NCI-H187 (cell line): ENCODE data around the gene CLIC5.
A peak's percentile ranks its signal among the peaks of the same experiment; 100 is the strongest.

ENCODE experiments used
- DNase-seq, 2 experiments: peaks; one replicate each; lab custom pipeline; 2025; lab: John Stamatoyannopoulos, UW

CLIC5 gene

DNA sequence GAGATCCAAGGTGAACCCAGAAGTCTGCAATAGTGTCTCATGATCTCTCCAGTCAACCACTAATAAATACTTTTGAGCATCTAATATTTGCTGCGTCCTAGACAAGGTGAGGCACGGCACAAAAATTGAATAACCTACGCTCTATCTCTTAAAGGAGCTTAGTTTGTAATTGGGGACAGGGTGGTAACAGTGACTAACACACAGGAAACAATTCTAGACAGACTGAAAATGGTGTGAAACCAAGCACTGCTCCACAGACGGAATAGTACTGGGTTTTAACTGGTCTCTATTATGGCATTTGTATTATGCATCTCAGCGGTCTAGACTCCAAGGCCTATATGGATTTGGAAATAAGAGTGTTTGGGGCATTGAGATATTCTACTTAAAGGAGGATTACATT is 120.1 kb downstream of the CLIC5 start:
- no peak for DNase-seq

DNA sequence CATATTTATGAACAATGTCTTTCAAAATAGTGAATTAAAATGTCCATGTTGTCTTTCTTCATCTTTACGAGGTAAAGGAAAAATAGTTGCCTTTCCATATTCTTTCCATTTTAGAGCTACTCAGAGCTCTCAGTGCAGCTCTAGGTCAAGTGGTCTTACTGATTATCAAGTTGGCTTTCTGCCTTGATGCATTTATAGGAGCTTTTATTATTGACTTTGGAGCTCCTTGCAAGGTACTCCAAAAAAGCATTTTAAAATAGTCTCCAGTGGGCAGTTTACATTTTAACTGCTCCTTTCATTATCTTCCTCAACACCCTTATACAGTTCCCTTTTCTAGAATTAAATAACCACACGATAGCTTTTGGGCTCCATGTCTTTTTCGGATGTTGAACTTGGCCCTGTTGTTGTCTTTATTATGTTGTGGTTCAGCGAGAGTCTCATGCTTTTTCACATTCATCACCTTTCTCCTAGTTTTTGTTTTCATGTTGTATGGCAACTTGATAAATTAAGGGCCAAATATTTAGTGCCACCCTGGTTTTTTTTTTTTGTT is 122.9 kb downstream of the CLIC5 start:
- peak in 1 of 2 experiments; percentile 25 for DNase-seq

DNA sequence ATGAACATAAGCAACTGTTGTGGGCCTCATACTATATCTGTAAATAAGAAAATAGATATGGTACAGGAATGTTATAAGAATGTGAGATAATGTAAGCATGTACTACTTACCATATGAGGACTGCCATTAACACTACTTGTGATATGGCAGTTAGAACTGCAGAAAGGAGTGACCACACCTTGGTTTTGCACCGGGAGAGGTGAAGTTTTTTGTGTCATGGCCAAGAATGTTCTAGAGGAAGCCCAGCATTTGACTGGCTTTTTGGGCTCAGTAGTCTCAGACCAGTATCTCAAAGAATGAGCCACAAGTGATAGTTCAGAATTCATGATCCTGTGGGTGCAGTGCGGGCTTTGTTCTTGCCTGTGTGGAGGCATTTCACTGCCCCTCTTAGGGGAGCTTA is 123.5 kb downstream of the CLIC5 start:
- DNase-seq = no peak

DNA sequence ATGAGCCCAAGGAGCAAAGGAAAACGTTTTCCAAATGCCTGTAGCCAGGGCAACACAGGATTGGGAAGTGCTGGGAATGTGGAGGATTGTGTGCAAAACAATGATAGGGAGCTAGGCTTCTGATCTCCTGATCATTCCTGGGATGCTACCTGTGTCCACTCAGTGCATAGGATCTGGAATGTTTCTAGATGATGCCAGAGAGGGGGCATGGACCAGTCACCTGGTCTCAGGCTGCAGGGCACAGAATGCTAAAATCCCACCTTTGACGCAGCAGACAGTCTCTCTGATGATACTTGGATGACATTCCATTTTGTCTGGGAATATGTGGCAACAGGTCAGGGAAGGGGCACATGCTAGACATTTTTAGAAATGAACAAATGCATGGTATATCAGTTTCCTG is 128.9 kb downstream of the CLIC5 start:
- DNase-seq = no peak

DNA sequence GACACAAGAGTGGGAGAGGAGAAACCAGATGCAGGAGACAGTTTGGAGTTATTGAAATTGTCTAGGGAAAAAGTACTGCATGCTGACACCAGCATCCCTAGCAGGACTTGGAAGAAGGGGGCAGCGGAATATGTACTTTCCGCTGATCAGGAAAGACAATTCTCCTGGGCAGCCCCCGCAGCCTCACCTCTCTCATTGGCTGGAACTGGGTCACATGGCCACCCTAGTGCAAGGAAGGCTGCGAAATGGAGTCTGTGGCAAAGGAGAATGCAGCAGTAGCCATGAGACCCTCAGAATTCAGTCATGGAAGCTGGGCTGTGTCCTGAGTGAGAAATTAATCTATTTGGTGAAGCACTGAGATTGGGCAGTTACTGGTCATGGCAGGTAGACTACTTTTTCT is 131.3 kb downstream of the CLIC5 start:
- DNase-seq = no peak

DNA sequence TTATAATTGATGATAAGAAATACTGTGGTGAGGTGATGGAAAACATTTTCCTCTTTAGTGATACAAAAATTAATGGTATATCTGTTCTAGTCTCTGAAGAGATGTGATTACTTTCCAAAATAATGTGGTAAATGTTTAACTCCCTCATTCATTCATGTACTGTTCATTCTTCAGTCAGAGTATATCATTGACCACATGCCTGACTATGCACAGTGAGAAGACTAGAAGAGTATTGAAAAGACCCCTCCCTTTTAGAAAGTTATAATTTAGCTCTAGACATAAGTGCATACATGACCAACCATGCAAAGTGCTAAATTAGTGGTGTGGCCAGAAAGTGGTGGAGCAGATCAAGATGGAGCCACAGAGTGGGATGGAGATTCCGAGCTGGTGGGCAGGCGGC is 133.0 kb downstream of the CLIC5 start:
- DNase-seq = no peak

DNA sequence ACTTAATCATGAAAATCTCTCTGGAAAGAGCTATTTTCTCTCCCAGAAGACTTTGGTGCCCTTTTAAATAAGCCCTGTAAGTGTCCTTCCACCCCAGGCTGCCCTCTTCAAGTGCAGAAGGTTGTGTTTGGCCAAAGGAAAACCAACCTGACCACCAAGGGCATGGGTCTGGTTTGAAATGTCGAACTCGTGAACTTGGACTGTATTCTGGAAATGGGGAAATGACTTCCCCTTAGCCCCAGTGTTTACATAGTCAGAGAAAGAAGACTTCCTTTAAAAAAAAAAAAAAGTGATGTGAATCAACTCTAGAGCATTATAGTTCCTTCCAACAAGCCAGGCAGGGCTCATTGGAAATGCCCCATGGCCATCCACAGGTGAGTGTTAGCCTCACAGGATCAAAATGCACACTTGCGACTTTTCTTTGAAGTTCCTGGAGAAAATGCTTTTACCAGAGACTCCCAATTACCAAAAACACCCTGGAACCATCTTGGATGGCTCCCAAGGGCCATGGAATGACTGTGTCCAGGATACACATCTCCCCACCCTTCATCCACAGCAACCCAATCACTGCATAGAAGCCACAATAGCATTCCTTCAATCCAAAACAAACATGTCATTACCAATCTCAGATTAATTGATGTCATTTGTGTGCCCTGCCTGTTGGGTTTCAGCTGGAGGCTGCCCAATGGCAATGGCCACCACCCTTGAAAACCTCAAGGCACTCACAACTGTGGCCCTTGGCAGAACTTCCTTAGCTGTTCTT is 133.8 kb downstream of the CLIC5 start:
- DNase-seq = no peak

DNA sequence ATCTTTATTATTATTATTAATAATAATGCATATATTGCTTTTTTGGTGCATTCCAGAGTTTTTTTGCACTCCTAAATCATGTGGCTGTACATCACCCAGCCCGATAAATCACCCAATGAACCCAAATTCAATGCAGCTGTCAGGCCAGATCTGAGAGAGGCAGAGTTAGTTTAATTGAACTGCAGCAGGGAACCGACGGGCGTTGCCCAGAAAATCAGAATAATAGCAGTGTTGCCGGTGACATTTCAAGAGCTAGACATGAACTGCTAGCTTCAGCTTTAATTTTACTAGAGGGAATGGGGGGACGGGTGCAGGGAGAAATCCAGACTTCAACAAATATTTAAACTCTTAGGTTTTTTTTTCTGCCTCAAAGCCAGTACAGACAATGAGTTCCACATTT is 135.0 kb downstream of the CLIC5 start:
- no peak for DNase-seq

DNA sequence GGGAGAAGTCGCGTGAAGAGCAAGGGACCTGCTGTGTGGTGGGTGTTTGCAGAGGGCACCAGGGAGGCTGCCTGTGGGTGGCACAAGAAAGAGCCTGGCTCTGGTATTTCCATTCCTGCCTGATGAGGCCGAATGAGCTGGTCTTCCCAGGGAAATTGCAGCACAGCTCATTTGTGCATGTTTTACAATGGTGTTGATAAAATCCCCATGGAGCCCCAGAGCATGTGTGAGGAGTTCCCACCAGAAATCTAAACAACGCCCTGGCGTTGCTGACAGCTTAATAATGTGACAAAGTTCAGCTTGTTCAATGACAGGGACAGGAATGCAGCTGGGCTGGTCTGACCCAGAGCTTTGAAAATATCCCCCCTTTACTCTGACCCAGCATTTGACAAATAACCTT is 135.5 kb downstream of the CLIC5 start:
- DNase-seq = no peak

DNA sequence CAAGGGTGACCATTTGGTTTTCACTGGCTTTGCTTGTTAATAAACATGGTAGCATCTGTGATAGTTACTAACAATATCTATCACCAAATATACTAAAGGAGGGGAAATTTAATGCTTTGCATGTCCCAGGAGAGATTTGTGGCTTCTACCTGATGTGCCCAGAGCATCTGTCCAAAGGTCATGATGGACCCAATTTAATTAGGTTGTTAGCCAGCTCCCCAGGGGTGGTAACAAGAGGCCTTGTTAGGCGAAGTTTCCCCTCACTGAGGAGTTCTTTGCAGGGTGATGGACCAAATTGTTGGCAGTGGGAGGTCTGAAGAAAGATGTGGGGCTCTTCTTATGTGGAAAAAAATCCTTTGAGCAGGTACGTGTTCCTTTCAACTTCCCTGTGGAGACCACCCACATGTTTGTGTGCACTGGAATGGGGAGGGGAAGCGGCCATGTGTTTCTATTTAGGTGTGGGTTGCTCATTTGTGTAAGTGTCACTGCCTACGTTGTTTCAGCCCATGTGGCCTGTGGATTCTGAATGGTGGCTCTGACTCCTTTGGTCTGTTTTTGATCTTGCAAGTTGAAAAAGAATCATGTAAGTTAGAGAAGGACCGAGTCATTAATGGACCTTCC is 137.6 kb downstream of the CLIC5 start:
- DNase-seq = no peak

DNA sequence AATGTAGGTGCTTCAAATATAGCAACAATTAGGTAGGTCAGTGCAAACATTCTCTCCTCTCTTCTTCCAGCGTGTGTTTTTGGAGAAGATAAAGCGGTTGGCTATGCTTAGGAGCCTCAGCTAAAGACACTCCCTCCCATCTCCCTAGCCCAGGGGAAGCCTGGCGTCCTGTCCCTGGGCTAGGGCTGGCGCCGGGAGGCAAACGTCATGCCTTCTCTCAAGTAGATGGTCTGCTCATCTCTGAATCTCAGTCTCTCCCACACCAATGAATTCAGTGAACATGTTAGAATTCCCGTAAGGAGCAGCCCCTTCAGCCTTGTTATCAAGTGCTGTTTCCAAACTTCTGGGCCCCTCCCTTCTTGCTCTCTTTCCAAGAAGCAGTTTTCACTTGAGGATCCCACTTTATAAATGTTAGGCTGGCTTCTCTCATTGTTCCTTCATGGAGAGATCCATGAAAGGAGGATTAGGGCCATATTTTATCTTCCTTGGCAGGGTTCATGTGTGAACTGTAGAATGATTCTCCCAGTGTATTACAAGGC is 142.8 kb downstream of the CLIC5 start:
- no peak for DNase-seq

DNA sequence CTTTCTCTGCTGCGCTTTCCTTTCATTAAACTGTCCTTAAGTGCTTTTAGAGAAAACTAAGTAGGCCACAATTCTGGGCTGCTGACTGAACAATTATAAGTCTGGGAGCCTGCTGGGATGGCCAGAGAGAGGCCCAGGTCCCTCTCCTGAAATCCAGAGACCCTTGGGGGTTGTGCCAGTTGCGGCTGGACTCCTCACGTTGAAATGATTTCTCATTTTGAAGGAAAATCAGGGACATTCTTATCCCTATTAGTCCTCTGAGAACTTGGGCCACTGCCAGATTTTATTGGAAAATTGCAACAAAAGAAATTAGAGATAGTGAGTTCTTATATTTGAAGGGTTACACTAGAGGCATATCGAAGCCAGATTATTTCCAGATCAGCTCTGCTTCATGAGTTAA is 145.1 kb downstream of the CLIC5 start:
- DNase-seq = no peak

DNA sequence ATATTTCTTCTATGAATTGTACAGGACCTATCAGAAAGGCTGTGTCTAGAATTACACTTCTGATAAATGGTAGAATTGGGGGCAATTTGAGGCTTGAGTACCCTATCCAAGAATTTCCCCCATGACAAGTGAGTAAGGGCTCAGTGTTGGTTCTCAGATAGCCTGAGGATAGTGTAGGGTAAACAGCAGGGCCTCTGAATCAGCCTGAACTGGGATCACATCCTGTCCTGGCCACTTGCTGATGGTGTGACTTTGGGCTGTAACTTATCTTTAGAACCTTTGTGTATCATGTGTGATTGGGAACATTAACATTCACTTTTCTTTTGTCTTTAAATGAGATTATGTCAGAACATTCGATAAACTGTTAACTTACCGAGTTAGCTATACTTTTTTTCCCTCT is 151.0 kb downstream of the CLIC5 start:
- DNase-seq = no peak

DNA sequence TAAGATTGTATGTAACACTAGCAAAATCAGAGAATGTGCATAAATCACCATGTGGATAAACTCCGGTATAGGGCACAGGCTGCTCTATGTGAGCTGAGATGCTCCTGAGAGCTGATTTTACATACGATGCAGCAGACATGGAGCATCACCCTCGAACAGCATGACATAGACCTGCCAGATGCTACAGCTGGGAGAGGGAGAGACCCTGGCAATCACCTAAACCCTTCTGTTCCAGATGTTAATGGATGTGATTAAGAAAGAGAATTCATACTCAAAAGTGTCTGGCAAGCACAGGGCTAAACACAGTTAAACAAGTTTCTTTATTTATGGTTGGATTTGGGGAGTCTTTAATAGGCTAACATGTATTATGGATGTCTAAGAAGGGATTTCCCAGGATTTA is 157.0 kb downstream of the CLIC5 start:
- DNase-seq = no peak

DNA sequence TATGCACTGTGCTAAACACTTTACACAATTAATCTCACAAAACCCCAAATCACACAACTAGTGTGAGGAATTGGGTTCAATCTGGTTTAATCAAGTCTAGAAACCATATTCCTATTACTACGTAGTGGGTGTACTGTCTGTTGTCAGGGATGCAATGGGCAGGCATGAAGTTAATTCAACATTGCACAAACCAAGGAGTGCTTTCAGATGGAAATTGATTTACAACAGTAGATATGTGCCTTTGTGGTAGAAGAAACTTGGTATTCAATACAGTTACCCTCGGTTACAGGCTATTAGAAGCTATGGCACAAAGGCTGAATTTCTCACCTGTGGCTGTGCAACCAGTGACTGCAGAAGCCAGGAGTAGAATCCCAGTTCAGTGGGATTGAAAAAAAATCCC is 157.8 kb downstream of the CLIC5 start:
- DNase-seq = no peak

DNA sequence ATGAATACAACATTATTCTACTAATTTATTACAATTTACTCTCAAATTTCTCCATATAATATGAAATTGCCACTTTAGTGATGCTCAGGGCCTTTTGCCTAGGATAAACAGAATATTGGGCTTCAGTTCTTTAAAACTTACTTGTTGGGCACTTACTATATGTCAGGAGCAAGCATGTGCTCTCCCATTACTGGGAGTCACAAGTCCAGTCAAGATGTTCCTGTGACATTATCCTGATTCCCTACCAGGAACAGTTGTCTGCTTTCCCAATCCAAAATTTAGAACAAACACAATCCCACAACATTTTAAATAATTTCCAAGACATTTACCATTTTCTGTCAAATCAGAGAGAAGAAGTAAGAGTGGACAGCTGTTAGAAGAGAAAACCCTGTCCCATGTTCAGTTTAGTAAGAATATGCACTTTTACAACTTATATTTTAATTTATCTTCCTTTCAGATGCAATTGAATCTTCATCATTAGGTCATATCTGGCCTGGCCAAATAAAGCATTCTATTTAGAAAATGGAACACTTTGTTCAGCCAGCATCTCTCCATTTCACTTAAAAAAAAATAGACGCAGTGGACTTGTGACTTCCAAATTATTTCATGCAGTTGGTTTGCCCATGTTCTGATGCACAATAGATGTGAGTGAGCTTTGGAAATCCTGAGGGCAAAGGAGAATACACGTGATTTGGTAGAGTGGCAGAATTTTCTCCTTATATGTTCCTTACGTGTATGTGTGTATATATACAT is 159.8 kb downstream of the CLIC5 start:
- DNase-seq = no peak

DNA sequence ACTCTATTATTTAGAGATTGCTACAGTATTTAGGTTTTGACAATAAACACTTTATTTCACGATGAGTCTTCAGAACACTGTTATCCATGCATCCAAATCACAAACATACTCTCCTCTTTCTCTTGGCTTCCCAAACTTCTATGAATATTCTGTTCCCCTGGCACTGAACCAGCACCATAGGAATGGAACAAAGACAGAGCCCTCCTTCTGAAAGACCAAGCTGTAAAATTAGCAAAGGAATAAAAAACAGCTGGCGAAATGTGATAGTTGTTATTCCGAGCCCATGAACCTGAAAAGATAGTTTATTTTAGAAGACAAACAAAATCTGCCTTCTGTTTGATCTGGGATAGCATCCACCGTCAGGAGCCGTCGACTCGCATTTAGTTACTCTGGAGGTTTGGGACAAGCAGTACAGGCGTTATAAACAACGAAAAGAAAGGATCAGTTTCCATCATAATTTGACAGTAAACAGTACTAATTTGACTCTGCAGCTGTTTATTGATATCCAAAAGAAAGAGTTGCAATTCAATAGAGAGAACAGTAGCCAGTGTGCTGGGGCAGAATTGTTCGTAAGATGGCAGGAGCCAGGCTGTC is 161.4 kb downstream of the CLIC5 start:
- DNase-seq = no peak

DNA sequence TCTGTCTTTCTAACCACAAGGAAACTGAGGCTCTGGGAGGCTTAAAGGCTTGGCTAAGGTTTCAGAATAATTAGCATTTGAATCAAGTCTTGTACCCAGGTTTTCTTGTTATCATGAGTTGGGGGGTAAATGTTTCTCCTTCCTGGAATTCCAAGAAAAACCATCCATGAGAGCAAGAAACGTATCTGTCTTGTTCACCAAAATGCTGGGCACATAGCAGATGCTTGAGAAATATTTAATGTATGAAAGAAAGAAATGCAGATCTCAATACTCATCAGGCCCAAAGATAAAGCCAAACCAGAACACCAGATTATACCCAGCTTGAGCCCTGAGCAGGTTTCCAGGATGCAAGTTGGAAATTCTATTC is 164.6 kb downstream of the CLIC5 start:
- DNase-seq = no peak

DNA sequence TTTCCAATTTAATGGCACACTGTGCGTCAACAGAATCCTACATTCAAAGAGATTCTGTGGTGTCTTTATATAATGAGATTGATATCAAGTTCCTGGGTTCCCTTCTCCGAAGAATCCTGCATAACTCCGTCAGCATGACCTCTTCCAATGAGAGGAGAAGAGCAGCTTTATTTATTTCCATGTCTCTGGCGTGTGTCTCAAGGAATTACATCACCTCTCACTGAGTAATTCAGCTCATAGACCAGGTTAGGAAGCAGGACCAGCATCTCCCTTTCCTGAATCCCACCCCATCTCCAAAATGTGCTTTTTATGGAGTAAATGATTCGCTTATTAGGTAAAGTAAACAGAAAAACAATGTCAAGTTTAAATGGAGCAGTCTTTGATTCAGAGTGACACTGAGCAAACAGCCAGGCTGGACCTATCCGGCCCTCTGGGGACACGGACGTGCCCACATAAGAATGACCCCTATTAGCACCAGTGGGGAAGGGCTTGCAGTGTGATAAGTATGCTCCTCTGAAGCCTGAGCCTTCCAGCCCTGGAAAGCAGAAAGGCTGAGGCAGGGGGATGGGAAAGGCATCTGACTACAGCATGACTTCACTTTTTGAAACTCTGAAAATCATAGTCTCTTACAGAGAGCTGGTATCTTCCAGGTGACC is 165.2 kb downstream of the CLIC5 start:
- no peak for DNase-seq

DNA sequence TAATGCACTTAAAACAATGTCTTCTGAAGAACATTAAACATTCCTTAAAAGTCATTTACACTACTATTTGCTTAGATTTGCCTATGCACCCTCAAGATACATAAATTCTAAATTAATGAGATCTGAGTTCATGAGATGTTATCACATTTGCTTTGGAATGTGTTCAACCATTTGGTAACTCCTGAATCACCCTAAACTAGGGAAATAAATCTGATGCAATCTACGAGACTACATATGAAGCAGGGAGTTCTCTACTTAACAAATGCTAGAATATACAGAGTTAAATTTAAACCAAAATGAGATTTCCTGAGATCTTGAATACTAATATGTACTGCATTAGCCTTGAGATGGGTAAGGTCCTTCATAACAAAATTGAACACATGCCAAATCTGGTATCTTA is 170.1 kb downstream of the CLIC5 start:
- DNase-seq = no peak

DNA sequence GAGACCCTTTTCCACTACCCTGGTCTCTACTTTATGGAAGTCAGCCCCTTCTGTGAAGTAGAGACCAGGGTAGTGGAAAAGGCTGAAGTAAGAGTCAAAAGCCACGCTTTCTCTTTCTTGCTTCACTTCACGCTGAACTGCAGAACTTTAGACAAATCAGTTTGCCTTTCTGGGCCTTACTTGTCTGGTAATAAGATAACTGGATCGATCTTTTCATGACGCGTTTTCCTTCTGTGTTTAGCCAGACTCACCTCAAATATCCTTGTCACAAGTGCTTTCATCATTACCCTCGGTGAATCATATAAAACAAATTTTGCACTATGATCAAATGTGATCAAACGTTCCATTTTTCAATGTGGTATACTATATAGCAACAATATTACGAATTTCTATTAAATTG is 170.7 kb downstream of the CLIC5 start:
- no peak for DNase-seq
